SKM-1 treated with dmso at 0.1 percent for 144 hours (cell line): Measurements from ENCODE around the gene EBLN2.

Source experiments
- DNase-seq: peaks from one replicate; lab custom pipeline; 2025; ENCODE audit not compliant: unreplicated experiment; lab: John Stamatoyannopoulos, UW

EBLN2 gene

GRCh38 chr3:73061416-73061815, at the start of gene EBLN2:
Gene EBLN2, plus strand, starts transcription at chr3:73061659. Its CDS starts 423 bp downstream, at chr3:73062082.
- DNase-seq, result no peak

GRCh38 chr3:73018298-73018697, 43.2 kb upstream of the EBLN2 start:
- no peak for DNase-seq

GRCh38 chr3:73018790-73019441, 42.5 kb upstream of the EBLN2 start:
- no peak for DNase-seq

GRCh38 chr3:73021301-73021835, 40.1 kb upstream of the EBLN2 start:
- DNase-seq, result no peak

- DNase-seq, result no peak
These were observed 36.6 kb upstream of the EBLN2 start for GRCh38 chr3:73024836-73025235.

GRCh38 chr3:73026111-73026759, 35.2 kb upstream of the EBLN2 start:
- no peak for DNase-seq

GRCh38 chr3:73026760-73027113, 34.7 kb upstream of the EBLN2 start:
- no peak for DNase-seq

GRCh38 chr3:73028803-73029202, 32.7 kb upstream of the EBLN2 start:
- no peak for DNase-seq

GRCh38 chr3:73029321-73029796, 32.1 kb upstream of the EBLN2 start:
- DNase-seq, result no peak

- no peak for DNase-seq
These were observed 31.3 kb upstream of the EBLN2 start for GRCh38 chr3:73030073-73030597.

GRCh38 chr3:73031573-73032103, 29.8 kb upstream of the EBLN2 start:
- DNase-seq, result no peak

- no peak for DNase-seq
These were observed 24.5 kb upstream of the EBLN2 start for GRCh38 chr3:73036694-73037591.

- no peak for DNase-seq
These were observed 19.9 kb upstream of the EBLN2 start for GRCh38 chr3:73041537-73041936.

GRCh38 chr3:73043414-73043813, 18.0 kb upstream of the EBLN2 start:
- DNase-seq, result no peak

GRCh38 chr3:73045391-73045790, 16.1 kb upstream of the EBLN2 start:
- DNase-seq, result no peak

GRCh38 chr3:73046195-73046594, 15.3 kb upstream of the EBLN2 start:
- DNase-seq, result no peak

- DNase-seq, result no peak
These were observed 12.1 kb upstream of the EBLN2 start for GRCh38 chr3:73049319-73049718.

GRCh38 chr3:73052857-73053256, 8.6 kb upstream of the EBLN2 start:
- DNase-seq, result no peak

GRCh38 chr3:73055583-73055982, 5.9 kb upstream of the EBLN2 start:
- no peak for DNase-seq

- no peak for DNase-seq
These were observed 5.2 kb upstream of the EBLN2 start for GRCh38 chr3:73056014-73056844.
